GM12873 (cell line): Measurements from ENCODE around the gene IKBKG.

Source experiments
- TF ChIP-seq, protein P1 (sequence below): IDR thresholded peaks from 2 replicates; pipeline ENCODE4 v1.5.1; 2012; ENCODE audit warnings: low read depth, mild to moderate bottlenecking, moderate library complexity, low read length, control low read depth; ENCODE audit not compliant: insufficient read depth; ENCODE audit errors: missing control alignments

Gene IKBKG, protein sequence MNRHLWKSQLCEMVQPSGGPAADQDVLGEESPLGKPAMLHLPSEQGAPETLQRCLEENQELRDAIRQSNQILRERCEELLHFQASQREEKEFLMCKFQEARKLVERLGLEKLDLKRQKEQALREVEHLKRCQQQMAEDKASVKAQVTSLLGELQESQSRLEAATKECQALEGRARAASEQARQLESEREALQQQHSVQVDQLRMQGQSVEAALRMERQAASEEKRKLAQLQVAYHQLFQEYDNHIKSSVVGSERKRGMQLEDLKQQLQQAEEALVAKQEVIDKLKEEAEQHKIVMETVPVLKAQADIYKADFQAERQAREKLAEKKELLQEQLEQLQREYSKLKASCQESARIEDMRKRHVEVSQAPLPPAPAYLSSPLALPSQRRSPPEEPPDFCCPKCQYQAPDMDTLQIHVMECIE

DNA sequence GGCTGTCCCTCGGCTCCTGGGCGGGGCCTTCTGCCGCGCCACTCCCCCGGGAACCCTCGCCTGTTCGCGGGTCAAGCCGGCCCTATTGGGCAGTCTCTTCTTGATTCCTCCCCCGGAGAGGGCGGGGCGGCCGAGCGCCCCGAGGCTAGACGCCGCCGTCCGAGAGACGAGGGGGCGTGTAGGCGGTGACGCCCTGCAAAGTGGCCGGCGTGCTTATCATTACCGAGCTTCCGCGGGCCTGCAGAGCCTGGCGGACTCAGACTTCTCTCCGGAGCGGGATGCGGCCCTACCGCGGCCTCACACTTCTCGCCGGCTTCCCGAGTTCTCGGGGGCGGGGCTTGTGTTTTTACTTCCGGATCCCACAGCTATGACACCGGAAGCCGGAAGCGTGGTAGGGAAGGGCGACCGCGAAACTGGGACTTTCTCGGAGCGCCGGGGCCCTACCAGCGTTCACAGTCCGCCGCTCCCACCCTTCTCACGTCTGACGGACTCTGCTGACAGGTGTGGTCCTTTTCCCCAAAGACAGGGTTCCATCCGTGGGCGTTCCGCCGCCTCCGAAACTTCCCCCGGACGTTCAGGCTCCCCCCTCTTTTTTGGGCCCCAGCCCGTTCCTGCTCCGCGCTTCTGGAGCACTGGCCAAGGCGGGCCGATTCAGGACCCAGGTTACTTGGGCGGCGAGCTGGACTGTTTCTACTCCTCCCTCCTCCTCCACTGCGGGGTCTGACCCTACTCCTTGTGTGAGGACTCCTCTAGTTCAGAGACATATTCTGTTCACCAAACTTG is at the start of gene IKBKG:
Gene IKBKG, plus strand, starts transcription at position 376 of the 783 bp plus-strand sequence. CDS start 4,383 bp downstream, outside the sequence.
- TF ChIP-seq, protein P1, sequence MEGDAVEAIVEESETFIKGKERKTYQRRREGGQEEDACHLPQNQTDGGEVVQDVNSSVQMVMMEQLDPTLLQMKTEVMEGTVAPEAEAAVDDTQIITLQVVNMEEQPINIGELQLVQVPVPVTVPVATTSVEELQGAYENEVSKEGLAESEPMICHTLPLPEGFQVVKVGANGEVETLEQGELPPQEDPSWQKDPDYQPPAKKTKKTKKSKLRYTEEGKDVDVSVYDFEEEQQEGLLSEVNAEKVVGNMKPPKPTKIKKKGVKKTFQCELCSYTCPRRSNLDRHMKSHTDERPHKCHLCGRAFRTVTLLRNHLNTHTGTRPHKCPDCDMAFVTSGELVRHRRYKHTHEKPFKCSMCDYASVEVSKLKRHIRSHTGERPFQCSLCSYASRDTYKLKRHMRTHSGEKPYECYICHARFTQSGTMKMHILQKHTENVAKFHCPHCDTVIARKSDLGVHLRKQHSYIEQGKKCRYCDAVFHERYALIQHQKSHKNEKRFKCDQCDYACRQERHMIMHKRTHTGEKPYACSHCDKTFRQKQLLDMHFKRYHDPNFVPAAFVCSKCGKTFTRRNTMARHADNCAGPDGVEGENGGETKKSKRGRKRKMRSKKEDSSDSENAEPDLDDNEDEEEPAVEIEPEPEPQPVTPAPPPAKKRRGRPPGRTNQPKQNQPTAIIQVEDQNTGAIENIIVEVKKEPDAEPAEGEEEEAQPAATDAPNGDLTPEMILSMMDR, result no peak

DNA sequence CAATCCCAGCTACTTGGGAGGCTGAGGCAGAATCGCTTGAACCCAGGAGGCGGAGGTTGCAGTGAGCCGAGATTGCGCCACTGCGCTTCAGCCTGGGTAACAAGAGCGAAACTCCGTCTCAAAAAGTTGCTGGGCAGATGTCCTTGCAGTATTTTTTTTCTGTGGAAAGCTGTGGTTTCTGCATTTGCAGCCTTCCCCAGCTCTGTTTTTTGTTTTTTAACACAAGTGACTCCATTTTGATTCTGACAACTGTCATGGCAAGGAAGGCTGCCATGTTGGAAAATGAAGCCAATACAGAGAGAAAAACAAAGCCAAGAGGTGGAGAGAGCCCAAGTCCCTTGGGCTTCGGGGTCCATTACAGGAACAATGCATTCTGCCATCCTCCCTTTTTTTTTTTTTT is 45.3 kb upstream of the IKBKG start:
- TF ChIP-seq, protein P1, result no peak

DNA sequence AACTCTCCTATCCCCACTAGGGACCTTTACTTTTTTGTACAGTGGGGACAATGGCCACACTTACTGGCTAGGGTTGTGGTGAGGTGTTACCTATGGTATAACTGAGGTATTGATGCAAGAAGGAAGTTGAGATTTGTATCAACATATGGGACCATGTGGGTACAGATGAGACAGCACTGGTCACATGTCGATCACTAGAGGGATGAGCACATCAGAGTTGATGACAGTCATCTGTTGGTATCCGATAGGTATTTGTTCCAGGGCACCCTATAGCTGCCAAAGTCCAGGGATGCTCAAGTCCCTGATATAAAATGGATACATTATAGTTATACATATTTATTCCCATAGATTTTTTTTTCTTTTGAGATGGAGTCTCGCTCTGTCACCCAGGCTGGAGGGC is 44.4 kb upstream of the IKBKG start:
- TF ChIP-seq, protein P1, result no peak

DNA sequence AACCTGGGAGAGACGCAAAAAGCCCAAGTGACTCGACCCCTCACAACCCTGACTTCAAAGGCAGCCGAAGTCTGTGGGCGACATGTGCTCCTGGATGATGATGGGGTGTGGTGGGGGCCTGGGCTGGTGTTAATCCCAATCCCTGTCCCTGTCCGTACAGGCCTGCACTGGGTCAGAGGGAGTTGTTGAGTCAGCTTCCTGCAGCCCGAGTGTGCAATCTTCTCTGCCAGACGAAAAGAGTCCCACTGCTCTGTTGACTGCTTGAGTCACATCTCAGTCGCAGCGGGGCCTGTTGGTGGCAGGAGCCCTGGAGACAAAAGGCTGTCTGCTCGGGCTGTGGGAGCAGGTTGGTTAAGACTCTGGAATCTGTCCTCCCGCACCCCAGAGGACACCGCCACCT is 41.7 kb upstream of the IKBKG start:
- TF ChIP-seq, protein P1, result no peak

DNA sequence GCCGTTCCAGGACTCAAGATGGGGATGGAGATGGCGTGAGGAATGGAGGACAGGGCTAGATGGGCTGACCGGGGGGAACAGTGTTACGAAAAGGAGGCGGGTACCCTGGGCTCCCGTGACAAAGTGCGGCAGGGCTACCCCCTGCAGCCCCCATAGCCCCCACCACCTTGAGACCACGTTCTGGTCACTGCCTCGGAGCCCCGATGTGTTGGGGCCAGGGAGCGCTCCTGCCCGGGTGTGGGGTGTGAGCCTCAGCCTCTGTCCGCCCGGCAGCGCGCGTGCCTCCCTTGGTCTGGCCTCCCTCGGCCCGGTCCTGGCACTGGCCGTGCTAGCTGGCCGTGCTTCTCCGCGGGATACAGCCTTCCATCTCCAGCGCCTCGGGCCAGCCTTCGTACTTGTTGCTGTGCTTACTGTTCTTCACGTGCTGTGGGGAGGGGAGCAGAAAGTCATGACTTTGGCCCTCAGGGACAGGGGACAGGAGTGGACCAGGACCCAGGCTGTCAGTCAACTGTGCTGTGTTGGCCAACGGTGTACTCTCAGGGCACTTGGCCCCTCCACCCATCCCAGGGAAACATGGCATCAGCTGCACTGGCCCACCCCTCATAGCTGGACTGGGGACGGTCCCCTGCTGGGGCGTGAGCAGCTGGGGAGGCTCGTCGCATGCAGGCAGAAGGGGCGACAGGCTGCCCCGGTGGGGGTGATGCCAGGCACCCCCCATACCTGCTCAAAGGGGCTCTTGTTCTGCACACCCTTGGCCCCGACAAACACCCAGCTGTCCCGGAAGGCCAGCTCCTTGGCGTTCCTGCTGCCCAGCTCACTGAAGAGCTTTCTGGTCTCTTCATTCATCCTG is 40.7 kb upstream of the IKBKG start:
- TF ChIP-seq, protein P1, result no peak

DNA sequence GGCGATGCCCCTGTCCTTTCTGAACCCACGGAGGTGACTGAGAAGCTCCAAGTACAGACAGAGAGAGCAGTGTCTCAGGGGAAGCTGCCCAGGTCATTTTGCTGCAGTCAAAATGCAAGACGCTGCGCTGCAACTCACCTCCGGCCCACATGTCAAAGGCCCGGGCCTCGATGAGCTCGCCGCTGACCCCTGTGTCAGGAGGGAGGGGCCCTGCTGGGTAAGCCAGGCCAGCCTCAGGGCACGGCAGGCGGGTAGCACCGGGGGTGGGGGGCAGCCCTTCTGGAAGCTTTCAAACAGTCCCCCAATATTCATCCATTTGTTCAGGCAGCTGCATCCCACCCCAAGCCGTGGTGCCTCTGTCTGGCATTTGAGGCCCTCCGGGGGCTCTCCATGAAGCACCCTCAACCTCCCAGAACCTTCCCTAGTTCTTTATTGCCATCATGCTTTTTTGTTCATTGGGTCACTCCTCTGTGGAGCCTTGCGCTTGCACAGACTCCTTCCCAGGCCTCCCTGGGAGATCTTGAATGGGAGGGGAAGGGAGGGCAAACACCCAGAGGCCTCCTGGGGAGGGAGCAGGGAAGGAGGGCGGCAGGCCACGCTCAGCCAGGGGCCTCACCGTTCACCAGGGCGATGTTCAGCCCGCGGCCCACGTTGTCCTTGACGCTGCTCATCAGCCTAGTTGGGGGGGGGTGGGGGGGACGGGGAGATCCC is 39.6 kb upstream of the IKBKG start:
- TF ChIP-seq, protein P1, result no peak
